8988T (cell line): Measurements from ENCODE around the gene ZNF668.
"Not testable (repeated sequence)": the region's sequence is repeated elsewhere in the genome, so short reads cannot be mapped to it uniquely, and the experiment has no call there.

Experiments
- DNase-seq: peaks from one replicate; pipeline ENCODE4 v3.0.0; 2011

Gene ZNF668

DNA sequence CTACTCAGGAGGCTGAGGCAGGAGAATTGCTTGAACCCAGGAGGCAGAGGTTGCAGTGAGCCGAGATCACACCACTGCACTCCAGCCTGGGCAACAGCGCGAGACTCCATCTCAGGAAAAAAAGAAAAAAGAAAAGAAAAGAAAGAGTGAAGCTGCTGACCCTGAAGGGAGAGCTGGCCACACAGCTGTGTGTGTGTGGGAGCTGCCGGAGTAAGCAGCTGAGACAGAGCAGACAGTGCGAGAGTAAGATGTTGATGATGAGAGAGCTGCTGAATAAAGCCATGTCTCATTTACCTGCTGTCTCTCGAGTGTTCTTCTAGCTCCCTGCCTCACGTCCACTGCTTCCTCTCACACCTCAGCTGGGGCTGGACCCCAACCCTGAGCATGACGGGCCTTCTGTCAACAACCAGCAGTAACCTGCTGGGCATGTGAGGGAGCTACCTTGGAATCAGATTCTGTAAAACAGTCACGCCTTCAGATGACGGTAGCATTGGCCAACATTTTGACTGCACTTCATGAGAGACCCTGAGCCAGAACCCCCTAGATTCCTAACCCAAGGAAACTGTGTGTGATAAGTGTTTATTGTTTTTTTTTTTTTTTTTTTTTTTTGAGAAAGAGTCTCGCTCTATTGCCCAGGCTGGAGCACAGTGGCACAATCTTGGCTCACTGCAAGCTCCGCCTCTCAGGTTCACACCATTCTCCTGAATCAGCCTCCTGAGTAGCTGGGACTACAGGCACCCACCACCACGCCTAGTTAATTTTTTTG is 27.0 kb upstream of the ZNF668 start:
- not testable (repeated sequence) for DNase-seq

DNA sequence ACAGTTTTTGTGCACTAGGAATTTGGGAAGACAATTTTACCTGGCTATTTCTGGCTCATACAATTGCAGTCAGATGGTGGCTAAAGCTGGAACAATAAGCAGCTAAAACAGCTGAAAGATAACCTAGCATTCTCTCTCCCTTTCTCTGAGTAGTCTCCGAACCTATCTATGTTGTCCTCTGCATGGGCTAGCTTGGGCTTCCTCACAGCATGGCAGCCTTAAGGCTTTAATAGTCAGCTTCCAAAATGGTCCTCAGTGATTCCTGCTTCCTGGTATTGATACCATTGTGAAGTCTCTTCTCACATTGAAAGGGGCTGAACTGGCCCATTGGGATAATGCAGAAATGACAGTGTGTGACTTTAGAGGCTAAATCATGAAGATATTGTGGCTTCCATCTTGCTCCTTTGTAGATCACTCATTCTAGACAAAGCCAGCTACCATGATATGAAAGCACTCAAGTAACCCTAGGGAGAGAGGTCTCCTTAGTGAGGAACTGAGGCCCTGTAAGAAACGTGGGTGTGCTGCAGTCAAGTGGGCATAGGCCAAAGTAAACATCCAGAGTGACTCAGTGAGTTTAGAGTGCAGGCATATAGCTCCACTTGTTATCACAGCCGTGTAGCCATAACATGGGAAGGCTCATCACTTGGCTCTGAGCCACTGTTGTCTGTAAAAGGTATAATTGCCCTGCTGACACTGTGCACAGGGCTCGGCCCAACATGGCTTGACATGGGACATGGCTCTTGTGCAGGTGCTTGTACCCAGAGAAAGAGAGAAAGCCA is 26.0 kb upstream of the ZNF668 start:
- no peak for DNase-seq

DNA sequence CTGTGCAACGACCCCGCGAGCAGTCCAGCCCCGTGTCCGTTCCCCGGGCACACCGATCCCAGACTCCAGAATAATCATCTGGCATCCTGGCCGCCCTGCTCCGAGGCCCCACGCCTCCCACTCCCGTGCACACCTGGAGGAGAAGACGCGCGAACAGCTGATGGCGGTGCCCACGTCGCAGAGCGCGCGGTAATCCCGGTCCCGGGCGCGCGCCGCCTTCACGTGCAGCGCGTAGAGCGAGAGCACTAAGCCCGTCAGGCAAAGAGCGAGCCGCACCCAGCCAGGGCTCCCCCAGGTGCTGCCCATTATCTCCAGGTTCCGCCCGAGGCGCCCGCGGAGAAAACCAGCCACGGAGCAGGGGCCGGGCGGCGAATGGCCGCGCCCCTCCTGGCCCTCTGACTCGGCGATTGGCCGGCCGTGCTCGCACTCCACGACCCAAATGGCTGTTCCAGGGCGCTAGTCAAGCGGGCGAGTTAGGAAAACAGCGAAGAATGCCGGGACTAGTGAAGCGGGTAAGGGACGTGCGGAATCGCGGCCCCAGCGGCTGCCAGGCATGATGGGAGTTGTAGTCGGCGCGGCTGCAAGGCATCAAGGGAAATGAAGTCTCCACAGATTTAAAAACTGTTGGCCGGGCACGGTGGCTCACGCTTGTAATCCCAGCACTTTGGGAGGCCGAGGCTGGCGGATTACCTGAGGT is 20.5 kb upstream of the ZNF668 start, which contains the start of gene VKORC1:
Gene VKORC1, minus strand, starts transcription at position 374 of the 697 bp plus-strand sequence. Its CDS starts 68 bp downstream, at position 306.
- DNase-seq: peak; percentile 73

DNA sequence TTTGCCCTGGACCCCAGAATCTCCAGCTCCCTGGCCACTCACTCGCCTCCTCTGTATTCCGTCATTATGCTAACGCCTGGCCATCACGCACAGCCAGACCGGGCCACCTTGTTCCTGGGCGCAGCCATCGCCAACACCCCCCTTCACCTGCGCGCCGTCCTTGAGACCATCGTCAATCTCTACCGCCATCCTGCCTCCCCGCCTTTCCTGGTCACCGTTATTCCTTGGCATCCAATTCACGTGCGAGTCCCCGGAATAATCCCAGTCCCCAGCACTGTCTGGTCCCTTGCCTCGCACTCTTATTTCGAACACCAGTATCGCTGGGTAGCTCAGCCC is 20.0 kb upstream of the ZNF668 start:
- DNase-seq: no peak

DNA sequence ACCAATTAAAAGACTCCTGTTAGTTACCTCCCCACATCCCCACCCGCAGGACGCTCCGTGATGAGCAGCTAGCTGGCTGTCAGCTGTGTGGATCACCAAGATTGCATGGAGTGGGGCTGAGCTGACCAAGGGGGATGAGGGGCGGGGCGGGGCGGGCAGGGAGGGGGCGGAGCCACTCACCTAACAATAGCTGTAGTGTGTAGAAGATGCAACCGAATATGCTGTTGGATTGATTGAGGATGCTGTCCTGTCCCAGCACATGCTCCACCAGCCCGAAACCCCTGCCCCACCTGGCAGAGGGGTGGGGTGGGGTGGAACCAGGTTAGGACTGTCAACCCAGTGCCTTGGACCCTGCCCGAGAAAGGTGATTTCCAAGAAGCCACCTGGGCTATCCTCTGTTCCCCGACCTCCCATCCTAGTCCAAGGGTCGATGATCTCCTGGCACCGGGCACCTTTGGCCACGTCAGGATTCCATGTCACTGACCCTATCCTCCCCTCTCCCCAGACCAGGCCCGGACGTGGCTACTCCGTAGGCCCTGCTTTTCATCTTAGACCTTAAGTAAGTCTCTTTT is 19.2 kb upstream of the ZNF668 start:
- no peak for DNase-seq

DNA sequence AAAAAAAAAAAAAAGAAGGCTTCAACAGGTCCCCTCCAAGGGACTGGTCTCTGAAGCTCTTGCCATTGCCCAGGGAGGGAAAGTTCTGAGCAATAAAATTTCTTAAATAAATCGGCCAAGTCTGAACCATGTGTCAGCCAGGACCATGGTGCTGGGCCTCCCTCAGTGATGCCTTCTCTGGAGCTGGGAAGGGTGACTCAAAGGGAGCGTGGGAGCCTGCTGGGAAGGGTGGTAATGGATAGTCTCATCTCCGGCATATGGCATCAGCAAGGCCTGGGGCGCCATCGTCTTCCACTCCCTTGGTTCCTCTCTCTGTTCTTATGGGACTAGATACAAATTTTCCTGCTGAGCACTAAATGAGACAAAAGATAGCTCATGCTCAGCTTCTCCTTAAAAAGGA is 18.3 kb upstream of the ZNF668 start:
- DNase-seq: no peak

DNA sequence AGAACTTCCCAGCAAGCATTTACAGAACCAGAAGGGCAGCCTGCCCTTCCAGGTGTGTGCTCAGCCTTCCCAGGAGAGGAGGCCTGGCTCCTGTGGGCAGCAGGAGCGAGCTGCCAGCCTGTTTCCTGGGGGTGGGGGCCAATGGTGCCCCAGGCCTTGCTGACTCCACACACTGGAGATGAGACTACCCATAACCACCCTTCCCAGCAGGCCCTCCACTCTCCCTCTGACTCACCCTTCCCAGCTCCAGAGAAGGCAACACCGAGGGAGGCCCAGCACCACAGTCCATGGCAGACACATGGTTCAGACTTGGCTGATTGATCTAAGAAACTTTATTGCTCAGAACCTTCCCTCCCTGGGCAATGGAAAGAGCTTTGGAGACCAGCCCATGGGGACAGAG is 16.5 kb upstream of the ZNF668 start:
- DNase-seq: no peak

DNA sequence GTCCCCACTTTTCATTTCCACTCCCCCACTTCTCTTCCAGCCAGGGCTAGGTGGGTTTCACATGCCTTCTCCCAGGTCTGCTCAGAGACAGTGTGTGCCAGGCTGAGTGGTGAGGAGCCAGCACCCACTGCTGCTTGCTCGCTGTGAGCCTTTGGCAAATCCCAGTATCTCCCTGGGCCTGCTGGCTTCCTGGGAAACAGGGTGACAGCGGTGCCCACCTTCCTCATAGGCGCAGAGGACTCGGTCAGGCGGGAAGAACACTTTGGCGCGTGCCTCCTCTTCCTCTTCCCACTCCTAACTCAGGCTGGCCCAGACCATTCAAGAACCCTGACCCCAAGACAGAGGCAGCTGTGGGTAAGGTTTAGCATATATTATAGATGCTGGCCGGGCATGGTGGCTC is 15.2 kb upstream of the ZNF668 start:
- DNase-seq: no peak

DNA sequence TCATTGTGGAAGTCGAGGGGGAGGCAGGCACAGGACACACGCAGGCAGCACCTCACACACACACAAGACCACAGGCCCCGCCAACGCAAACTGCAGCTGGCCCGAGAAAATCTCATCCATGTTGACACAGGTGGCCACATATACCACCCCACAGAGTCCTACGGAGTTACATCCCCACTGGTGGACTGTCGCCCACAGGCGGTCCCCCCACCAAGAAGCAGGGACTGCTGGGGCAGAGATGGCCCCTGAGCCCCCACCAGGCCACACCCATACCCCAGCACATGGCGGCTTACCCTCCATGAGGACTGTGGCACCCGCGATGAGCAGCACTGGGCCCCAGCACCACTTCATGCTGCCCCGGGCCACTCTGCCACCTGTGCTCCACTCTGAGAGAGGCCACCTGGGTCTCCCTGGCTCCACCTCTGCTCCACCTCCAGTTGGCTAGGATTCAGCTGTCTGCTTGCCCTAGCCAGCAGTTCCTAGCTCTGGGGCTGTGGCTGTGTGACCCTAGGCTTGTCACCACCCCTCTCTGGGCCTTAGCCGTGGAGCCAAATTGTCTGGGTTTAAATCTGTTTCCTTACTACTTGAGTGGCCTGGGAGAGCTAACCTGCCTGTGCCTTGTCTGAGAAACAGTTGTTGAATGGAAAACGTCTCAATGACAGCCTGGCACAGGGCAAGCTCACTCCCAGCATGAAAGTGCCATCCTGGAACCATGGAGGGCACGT is 14.6 kb upstream of the ZNF668 start, which contains the start of gene PRSS53:
Gene PRSS53, minus strand, starts transcription at position 485 of the 725 bp plus-strand sequence. Its CDS starts 134 bp downstream, at position 351.
- DNase-seq: no peak

DNA sequence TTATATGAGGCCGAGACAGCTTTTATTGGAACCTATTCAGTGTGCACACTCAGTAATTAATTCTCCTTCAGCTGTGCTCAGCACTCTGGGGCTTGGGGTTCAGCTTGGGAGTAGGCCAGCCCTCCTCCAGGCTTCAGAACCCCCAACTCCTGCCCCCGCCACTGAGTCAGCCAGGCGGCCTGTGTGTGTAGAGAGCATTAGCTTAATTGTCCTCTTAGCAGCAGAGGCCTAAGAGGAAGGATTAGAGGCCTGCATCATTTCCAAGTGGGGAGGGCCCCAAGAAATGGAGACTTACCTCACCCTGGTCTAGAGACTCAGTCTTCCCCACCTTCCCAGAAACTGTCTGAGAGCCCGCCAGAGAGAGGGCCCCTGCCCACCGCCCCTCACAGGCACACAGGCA is 13.9 kb upstream of the ZNF668 start:
- DNase-seq: no peak

DNA sequence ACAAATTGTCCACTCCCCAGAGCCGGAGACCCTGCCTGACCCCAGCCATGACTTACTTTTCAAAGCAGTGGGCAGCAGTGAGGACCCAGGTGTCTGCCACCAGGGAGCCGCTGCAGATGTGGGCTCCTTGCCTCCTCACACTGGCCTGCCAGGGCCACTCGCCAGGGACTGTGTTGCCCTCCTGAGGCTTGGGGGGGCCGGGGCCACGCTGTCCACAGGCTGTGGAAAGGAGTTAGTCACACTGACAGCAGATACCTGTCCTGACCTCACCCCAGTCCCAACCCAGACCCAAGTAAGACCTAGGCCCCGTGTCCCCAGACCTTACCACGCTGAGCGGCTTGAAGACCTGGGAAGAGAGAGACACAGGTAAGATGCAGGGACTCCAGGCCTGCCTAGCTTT is 13.4 kb upstream of the ZNF668 start:
- DNase-seq: no peak

DNA sequence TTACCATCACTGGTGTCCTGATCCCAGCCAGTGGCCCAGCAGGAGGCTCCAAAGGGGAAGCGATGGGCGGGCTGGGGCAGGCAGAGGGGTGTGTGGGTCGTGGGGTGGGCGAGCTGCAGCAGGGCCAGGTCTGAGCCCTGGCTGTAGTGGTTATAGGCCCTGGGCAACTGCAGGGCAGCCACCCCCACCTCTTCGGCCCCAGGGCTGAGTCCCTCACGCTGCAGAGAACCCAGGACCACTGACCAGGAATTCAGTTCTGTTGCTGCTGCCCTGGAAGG is 12.5 kb upstream of the ZNF668 start:
- DNase-seq: no peak

DNA sequence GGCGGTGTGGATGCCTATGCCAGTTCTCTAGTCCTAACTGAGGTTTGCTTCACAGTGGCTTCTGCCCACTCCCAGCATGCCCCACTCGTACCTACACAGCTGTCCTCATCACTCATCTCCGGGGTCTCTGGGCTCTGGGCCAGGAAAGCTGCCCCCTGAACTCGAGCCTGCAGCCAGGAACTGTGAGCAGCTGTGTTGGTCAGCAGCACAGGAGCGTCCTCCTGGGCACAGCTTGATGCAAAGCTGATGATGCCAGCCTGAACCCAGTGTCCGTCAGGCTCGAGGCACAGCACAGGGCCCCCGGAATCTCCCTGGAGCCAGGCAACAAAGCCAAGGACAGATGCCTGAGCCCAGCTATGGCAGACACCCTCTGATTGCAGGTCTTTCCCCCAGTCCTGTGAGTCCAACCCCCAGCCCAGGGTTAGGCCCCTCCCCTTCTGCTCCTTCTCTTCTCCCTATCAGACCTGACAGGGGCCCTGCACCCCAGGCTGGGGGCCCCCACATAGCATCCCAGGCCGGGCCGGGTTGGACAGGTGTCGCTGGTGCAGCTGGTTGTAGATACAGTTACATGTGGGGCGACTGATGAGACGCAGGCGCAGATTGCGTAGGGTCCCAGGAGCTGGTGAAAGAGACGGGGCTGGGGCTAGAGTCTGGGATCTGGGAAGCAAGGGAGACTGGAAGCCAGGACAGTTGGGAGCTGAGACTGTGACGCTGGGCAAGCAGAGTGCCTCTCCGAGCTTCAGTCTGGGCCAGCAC is 12.0 kb upstream of the ZNF668 start:
- DNase-seq: no peak

DNA sequence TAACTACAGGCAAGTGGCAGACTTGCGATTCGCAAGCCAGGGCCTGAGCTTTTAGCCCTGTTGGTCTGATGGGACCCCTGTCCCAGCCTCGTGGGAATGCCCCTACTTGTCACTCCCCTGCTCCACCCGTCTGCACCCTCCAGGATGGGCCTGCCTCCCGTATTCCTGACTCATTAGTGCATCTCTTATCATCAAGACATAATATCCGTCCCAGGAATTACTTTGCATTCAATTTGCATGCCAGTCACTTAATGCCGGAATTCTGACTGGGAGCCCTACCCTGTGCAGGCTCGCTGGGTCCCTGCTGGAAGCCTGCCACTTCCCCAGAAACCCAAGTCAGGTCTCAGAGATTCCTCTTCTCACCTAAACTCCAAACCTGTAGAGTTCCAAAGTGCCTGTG is 11.4 kb upstream of the ZNF668 start:
- DNase-seq: no peak

DNA sequence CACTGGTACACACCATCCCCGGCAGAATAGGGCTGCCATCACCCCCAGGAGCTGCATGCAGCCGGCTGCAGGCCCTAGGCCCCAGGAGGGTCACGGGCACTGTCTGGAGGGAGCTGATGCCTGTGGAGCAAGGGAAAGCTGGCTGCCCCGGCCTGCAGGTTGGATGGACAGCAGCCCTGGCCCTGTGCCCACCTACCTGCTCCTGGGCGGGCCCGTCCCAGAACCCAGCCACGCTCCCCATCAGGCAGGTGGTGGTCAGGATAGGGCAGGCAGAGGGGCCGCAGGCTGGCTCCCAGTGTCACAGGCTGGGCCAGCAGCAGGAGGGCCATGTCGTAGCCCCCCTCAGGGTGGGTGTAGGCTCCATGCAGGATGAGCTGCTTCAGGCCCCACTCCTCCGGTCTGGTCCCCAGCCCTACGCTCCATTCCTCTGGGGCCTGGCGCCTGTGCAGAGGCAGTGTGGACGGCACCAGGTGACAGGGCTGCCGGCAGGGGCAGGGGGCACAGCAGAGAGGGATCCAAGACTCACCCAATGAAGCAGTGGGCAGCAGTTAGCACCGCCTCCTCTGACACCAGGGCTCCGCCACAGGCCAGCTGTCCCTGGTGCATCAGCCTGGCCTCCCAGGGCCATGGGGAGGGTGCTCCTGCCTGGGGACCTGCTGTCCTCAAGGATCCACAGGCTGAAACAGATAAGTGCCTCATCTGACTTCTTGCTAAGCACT is 10.7 kb upstream of the ZNF668 start:
- DNase-seq: no peak

DNA sequence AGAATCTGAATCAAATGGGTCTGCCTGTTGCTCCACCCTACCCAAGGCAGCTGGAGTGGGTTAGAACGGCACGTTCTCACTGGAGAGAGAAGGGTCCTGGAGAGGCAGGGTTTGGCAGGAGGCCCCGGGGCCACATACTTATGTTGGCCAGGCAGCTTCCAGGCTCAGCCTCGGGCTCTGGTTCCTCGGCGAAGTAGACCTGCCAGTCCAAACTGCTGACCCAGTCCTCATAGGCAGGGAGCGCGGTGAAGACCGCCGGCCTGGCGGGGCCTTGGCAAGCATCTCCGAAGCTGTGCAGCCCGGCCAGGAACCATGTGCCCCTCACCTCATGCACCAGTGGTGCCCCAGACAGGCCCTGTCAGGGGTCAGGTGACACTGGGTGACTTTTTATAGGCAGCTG is 9.9 kb upstream of the ZNF668 start:
- DNase-seq: no peak

DNA sequence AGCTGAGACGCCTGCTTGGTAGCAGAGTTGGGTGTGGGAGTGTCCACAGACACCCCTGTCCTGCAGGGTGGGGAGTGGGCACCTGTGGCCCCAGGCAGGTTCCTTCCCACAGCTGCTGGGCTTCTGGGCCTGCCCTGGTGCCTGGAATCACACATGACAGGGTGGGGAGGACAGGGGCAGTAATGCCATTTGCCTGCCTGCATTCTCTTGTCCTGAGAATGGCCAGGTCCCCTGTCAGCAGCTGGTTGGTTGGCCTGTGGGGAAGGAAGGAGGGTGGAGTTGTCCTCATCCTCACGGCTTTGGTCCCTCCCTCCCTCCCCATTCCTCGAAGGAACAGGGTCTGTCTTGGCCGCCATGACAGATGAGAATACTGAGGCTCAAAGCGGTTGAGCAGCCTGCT is 9.5 kb upstream of the ZNF668 start:
- peak; percentile 23 for DNase-seq

DNA sequence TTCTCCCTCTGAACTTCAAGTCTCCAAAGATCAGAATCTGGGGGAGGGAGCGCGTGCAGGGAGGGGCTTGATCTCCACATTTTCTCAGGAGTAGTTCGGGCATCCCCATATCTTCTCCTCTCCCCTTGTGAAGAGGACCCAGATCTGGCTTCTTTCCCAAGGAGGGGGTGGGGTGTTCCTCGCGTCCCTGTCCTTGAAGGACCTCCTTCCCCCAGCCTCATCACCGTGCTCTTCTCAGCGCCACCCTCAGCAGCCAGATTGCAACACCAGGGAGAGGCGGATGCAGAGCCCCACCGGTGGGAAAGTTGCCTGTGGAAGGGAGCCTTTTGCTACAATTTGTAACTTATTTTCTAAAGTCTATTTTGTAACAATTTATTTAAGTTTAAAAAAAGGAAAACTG is 9.0 kb upstream of the ZNF668 start:
- peak; percentile 2 for DNase-seq

DNA sequence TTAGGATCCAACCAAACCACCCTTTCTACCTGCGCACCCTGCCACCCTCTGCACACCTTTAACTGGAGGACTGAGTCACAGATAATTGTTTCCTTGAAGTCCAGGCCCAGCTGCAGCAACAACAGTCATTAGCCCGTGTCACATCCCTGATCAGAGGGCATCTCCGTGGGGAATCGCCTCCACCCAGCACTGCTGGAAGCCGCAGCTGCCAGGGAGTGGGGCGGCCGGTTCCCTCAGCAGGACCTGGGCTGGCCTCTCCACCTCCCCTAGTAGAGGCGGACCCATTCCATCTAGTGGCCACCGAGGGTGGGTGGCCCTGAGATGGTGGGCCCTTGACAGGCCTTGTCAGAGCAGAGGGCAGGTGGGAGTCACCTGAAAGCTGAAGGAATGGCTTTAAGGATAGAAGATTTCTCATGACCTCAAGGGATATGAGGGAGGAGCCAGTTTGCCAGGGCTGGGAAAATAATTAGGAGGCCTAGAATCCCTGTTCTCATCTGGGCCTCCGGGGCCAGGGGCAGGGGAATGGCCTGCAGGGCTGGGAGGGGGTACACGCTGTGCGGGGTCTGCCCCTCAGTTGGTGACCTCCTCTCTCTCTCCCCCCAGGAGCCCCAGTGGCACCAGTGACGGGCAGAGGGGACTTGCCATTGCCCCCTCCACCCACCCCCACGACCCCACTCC is 8.5 kb upstream of the ZNF668 start:
- DNase-seq: peak; percentile 12

DNA sequence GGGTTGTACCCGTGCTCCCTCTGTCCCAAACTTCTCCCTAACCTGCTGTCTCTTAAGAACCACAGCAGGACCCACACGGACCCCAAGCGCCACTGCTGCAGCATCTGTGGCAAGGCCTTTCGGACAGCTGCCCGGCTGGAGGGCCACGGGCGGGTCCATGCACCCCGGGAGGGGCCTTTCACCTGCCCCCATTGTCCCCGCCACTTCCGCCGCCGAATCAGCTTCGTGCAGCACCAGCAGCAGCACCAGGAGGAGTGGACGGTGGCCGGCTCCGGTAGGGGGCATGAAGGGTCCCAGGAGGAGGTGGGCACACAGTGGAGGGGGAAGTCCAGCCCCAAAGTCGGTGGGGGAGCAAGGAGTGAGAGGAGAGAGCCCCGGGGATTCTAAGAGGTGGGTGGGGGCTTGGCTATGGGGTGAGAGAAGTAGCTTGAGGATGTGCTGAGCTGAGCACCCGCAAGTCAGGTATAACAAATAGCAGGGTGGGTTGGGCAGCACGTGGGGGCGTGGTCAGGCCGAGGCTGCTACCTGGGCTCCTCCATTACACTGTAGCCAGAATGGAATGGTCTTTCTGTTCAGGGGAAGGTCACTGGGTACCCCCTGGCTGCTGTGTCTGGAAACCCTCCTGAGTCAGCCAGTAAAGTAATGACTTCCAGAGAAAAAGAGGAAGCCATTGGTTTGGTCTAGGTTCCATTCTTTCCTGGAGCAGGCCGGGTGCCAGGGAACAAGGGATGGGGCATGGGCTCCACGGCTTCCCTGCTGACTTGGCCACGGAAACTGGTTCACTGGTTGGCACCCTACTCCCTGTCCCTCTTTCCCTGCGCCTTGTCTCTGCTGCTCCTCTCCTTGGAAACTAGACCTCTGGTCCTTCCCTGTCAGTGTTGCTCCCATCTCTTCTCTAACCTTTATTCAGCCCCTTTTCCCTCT is 7.7 kb upstream of the ZNF668 start:
- DNase-seq: peak; percentile 11
